AG09319 (cell line): ENCODE results near the gene PTPRF.
"Not testable (repeated sequence)": the region's sequence is repeated elsewhere in the genome, so short reads cannot be mapped to it uniquely, and the experiment has no call there.

Experiments used
- DNase-seq: peaks from one replicate; pipeline ENCODE4 v3.0.0-alpha.2; 2010; ENCODE audit warnings: low read depth; ENCODE audit errors: extremely low read depth
- TF ChIP-seq, protein P1 (sequence below): IDR thresholded peaks from 2 replicates; pipeline ENCODE4 v1.5.1; 2011; ENCODE audit warnings: low read depth, mild to moderate bottlenecking, inconsistent platforms, low read length, moderate library complexity

Gene PTPRF

DNA sequence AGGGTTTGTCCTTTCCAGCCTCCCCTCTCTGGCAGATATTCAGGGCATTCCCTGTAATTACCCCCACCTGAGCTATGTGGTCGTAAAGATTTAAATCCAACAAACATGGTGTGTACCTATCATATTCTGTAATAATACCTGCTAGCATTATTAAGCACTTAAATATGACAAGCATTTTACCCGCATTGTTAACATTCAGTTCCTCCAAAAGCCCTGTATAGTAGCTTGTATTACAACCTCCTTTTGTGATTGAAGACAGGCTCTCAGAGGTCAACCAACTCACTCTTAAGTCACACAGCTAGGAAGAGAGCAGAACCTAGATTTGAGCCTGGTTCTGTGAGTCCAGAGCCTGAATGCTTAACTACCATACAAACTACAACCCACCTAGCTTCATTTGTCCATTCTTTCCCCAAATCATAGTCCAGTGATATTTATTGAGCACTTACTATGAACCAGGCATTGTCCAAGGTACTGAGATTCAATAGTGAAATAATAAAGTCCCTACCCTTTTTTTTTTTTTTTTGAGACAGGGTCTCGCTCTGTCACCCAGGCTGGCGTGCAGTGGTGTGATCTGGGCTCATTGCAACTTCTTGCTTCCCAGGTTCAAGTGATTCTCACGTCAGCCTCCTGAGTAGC is 105.4 kb downstream of the PTPRF start:
- no peak for DNase-seq
- TF ChIP-seq, protein P1, sequence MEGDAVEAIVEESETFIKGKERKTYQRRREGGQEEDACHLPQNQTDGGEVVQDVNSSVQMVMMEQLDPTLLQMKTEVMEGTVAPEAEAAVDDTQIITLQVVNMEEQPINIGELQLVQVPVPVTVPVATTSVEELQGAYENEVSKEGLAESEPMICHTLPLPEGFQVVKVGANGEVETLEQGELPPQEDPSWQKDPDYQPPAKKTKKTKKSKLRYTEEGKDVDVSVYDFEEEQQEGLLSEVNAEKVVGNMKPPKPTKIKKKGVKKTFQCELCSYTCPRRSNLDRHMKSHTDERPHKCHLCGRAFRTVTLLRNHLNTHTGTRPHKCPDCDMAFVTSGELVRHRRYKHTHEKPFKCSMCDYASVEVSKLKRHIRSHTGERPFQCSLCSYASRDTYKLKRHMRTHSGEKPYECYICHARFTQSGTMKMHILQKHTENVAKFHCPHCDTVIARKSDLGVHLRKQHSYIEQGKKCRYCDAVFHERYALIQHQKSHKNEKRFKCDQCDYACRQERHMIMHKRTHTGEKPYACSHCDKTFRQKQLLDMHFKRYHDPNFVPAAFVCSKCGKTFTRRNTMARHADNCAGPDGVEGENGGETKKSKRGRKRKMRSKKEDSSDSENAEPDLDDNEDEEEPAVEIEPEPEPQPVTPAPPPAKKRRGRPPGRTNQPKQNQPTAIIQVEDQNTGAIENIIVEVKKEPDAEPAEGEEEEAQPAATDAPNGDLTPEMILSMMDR = no peak

DNA sequence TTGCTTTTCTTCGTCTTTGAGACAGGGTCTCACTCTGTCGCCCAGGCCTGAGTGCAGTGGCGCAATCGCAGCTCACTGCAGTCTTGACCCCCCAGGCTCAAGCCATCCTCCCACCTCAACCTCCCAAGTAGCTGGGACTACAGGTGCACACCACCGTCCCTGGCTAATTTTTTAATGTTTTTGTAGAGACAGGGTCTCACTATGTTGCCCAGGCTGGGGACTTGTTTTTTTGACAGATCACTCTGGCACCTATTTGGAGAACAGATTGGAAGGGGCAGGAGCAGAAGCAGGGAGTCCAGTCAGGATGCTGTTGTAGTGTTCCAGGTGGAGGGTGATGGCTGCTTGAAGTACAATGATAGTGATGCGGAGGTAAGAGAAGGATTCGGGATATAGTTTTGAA is 106.6 kb downstream of the PTPRF start:
- TF ChIP-seq, protein P1 = no peak
- DNase-seq = no peak

DNA sequence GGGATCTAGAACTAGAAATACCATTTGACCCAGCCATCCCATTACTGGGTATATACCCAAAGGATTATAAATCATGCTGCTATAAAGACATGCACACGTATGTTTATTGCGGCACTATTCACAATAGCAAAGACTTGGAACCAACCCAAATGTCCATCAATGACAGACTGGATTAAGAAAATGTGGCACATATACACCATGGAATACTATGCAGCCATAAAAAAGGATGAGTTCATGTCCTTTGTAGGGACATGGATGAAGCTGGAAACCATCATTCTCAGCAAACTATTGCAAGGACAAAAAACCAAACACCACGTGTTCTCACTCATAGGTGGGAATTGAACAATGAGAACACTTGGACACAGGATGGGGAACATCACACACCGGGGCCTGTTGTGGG is 107.7 kb downstream of the PTPRF start:
- DNase-seq = not testable (repeated sequence)

DNA sequence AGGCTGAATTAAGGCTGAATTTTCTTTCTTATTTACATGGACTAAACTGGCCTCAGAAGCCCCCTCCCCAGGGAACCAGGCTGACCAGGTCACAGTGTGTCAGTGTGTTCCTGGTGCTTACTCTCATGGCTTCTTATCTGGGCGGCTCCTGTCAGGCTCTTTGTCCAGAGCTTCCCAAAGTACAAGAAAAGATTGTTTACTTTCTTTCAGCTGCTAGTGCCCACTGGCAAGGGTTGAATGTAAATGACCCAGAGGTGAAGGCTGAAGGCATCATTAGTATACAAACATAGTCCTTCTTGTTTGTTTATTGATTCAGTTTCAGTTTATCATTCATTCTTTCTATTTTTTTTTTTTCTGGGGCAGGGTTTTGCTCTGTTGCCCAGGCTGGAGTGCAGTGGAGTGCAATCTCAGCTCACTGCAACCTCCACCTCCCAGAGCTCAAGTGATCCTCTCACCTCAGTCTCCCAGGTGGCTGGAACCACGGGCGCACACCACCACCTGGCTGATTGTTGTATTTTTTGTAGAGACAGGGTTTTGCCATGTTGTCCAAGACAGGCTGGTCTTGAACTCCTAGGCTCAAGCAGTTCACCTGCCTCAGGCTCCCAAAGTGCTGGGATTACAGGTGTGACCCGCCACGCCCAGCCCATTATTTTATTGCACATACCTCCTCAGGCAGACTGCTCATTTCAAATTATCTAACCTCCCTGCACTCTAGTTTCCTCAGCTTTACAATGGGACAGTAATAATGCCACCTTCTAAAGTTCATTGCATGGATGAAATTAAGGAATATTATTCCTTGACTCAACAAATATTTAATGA is 109.5 kb downstream of the PTPRF start:
- no peak for DNase-seq
- TF ChIP-seq, protein P1 = no peak

DNA sequence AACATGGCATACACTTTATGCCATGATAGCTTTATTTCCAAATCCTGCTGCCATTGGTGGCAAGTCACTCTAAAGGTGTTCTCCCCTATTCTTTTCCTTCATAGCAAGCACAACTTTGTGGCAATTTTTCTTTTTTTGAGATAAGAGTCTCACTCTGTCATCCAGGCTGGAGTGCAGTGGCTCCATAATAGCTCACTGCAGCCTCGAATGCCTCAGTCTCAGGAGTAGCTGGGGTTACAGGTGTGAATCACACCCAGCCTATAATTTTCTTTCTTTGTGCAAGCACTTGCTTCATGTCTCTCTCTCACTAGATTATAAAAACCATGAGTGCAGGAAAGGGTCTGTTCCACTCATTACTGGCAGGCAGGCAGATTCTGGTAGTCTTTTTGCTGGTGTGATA is 113.9 kb downstream of the PTPRF start:
- TF ChIP-seq, protein P1 = no peak

DNA sequence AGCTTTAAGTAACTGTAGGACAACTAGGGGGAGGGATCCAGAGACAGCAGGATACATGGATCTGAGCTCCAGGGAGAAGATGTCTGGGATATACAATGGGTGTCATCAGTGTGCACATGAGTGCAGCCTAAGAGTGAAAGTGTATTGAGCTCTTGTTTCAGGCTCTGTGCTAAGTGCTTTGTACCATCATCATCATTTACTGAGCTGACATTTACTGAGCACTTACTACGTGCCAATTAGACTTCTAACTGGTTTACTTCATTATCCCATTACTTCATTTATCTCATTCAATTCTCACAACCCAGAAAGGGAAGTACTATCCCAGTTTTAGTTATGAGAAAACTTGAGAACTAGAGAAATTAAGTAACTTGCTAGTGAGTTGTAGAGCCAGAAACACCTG is 114.8 kb downstream of the PTPRF start:
- TF ChIP-seq, protein P1 = no peak
- no peak for DNase-seq

More for the DNA sequence above, 113.9 kb downstream of the PTPRF start:
- no peak for DNase-seq

DNA sequence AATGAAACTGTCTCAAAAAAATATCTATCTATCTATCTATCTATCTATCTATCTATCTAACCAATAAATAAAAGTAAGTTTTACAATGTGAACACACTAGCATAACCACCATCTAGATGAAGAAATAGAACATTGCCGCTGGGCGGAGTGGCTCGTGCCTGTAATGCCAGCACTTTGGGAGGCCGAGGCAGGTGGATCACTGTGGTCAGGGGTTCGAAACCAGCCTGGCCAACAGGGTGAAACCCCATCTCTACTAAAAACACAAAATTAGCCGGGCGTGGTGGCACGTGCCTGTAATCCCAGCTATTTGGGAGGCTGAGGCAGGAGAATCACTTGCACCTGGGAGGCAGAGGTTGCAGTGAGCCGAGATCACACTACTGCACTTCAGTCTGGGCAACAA is 116.6 kb downstream of the PTPRF start:
- DNase-seq = not testable (repeated sequence)

DNA sequence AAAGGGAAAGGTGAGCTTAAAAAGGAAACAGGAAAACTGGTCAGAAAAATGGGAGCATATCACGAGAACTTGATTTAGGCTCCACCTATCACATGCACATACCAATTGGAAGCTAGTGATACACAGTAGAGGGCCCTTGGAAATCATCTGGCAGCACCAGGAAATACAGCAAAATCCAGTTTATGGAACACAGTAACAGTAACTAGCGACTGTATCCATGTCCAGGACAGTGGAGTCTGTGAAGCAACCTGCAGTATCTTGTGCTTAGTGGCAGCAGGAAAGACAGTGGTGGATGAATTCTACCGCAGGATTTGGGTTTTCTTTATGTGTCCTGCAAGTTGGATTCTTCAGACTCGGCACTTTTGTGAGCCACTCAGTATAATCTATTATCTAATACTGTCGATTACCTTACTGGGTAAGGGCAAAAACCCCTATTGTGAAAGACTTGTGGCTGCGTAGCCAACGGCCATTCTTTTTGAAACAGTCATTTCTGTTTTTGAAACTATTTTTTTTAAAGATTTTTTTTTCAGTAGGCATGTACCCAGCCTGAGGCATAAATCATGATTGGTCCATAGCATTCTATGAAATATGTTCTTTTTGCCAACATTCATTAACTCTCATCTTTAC is 117.7 kb downstream of the PTPRF start:
- TF ChIP-seq, protein P1 = no peak
- no peak for DNase-seq
